Tongue (tissue), 2 donors: Measurements from ENCODE around the gene HHIPL2. TPM values are rescaled to one million over a fixed set of nuclear protein-coding genes. Genes with fewer than 3 reads are reported as not detected.

Source experiments
- DNase-seq: peaks from one replicate; pipeline ENCODE4 v3.0.0-alpha.2; 2015
- total RNA-seq: library from RNA; depleted of rRNA; stranded (reverse); fragments of >200 nt; gene quantifications from one replicate; pipeline ENCODE4 v1.2.3, GENCODE V29; 2014

Gene HHIPL2
- not detected for total RNA-seq

DNA sequence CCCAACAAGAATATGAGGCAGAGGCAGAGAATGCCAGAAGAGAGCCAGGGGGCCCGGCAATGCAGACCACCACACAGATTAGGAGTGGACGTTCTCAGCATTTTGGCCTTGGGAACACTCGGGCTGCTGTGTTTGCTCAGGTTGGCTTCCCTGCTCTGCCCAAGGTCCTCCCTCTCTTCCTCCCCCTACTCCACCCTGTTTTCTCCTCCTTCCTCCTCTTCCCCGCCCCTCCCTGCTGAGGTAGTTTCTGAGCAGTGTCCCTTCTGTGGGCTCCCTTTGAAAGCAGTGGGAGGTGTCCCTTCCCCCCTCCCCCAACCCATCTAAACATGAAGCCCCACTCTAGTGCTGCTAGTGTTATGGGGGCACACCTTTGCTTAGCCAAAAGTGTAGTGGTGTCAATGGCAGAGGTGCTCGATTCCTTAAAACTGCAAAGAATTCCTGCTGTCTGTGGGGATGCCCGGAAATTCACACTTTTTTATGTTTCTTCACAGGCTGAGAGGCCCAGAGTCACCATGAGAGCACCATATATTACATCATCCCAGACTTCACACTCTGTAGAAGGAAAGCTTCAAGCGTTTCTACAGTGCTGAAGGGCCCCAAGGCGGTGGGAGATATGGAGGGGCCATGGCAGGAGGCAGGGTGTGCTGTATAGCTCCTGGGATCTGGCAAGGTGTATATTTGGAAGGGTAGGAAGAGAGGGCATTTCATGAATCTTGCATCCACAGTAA is at the start of gene HHIPL2:
Gene HHIPL2, minus strand, starts transcription at position 161 of the 728 bp plus-strand sequence. Its CDS starts 60 bp downstream, at position 101.
- DNase-seq = no peak

DNA sequence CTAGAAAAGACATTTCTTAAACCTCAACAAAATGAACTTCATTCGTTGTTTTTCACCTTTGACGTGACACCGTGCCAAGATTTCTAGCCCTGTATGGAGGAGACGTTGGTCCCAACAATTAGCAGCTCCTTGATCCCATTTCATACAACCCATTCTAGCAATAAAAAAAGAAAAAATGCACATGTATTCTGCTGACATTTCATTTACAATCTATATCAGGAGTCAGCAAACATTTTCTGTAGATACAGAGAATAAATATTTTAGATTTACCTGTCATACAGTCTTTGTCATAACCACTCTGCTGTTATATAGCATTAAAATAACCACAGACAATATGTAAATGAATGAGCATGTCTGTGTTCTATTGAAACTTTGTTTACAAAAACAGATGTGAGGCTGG is 48.8 kb upstream of the HHIPL2 start:
- DNase-seq = no peak

DNA sequence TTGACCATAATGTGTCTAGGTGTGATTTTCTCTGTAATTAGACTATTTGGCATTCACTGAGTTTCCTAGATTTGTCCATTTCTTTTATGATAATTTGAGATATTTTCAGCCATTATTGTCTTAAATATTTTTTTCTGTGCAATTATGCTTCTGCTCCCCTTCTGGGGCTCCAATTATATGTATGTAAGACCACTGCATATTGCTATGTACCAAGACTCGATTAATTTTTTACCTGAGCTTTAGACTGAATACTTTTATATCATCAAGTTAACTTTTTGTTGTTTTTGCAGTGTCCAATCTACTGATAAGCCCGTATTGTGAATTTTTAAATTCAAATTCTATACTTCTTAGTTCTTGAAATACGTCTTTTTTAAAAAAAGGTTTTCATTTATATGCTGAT is 46.9 kb upstream of the HHIPL2 start:
- no peak for DNase-seq

DNA sequence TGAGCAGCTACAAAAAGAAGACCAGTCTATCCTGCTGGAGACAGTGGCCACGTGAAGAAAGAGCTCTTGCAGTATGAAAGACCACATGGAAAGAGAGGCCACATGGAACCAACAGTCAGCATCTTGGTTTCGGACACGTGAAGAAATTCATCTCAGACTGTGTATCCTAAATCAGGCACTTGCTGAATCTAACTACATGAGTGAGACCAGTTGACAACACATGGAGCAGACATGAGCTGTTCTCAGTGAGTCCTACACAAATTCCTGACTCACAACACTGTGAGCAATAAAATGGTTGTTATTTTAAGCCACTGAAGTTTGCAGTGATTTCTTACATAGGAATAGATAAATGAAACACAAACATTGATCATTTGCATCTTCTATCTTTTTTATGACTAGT is 44.3 kb upstream of the HHIPL2 start:
- no peak for DNase-seq

DNA sequence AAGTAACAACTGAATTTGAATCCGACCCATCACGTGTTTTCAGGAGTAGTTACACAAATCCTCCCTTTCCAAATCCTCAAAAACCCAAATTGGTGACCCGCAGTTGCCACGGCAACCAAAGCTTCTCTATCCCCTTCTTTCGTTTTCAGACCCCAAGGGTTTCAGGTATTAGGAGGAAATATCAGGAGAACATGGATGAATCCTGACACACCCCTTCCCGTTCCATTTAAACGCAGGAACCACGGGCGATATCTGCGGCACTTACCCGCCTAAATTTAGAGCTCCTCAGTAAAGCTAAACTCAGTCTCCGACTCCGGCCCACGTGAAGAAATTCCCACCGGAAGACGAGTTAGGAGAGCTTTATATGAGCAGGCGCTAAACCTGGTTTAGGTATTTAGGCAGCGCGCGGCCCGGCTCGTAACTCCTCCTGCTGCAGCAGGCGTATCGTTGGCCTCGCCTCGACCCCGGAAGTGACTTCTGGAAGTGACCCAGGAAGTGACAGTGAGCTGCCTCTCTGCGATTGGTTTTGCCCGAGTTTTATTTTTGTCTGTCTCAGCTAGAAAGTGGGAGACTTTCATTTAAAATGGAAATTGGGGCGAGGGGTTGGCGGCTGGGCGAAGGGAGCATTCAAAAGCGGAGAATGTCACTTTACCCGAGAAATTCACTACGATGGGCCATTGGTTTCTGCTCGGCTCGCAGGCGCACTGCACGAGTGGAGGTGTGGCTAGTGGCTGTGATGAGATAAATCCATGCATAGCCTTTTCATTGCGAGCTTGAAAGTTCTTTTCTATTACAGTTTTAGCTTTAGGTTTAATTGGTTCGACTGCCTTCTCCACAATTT is 41.8 kb upstream of the HHIPL2 start, which contains the start of gene TAF1A:
Gene TAF1A, minus strand, starts transcription at position 472 of the 841 bp plus-strand sequence.
- peak; percentile 96 for DNase-seq

DNA sequence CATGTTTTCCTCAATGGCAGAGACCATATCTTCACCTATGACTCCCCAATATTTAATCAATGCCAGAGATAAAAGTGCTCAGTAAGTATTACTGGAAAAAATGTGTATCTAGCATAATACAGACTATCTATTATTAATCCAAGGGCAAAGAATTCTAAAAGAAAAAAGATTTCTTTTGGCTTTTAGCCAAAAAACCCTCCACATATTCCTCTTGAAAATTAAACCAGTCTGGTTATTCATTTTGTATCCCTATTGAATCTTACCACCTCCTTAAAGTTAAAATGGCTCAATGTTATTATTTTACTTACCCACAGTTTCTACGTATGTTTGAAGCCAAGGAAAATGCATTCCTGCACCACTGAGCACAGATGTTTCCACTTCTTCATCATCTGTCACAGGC is 40.2 kb upstream of the HHIPL2 start:
- no peak for DNase-seq

DNA sequence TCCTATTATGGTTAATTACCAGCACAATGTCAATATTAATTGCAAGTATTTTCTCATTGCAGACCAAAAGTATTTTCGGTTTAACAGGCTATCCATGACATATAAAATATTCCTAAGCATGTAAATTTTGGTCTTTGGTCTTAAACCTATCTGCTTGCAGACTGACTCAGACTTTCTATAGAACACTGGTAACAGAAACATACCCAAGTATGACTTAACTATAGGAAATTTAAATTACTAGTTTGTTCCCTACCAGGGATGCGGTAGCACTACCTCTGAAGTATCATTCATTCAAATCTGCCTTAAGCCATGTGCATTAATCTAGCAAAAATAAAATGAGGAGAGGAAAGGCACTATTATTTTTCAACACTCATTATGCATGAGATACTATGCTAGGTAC is 38.9 kb upstream of the HHIPL2 start:
- no peak for DNase-seq

DNA sequence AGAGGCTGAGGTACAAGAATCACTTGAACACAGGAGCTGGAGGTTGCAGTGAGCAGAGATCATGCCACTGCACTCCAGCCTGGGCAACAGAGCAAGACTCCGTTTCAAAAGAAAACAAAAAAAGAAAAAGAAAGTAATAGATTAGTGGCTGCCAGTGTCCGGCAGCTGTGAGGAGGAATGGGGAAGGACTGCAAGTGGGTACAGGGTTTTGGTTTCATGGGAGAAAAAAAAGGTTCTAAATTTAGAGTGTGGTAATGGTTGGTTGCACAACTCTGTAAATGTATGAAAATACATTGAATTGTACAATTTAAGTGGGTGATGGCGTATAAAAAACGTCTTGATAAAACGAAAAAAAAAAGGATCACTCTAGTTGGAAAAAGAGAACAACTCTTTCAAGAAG is 35.2 kb upstream of the HHIPL2 start:
- no peak for DNase-seq

DNA sequence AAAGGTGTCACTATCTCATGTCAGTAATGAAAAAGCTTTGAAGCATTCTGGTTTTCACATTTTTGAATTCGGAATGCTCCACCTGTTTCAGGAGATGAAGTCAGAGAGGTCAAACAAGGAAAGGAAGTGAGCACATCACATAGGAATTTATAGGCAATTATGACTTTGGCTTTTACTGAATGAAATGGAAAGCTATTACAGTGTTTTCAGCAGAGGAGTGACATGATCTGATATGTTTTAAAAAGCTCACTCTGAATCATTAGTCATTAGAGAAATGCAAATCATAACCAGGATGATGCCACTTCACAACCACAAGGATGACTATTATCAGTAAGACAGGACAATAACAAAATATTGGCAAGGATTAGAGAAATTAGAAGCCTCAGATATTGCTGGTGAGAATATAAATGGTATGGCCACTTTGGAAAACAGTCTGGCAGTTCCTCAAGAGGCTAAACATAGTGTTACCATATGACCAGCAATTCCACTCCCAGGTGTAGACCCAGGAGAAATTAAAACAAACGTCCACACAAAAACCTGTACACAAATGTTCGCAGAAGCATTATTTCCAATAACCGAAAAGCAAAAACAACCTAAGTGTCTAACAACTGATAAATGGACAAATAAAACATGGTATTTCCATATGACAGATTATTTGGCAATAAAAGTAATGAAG is 34.3 kb upstream of the HHIPL2 start:
- DNase-seq = no peak

DNA sequence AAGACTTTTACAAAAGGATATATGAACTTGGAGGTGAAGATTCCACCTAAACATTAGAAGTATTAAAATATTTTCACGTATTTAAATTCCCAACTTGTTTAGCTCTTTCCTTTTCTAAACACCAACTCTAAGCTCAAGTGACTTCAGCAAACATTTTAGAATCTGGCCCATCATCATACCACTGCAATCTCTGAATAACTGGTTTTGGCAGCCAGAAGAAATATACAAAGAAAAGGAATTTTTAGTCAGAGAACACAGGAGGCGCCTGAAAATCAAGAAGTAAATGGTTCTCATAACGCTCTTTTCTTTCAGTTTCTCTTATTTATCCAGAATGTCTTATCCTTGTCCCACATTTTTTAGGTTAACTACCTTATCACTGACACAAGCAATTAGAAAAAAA is 31.4 kb upstream of the HHIPL2 start:
- no peak for DNase-seq

DNA sequence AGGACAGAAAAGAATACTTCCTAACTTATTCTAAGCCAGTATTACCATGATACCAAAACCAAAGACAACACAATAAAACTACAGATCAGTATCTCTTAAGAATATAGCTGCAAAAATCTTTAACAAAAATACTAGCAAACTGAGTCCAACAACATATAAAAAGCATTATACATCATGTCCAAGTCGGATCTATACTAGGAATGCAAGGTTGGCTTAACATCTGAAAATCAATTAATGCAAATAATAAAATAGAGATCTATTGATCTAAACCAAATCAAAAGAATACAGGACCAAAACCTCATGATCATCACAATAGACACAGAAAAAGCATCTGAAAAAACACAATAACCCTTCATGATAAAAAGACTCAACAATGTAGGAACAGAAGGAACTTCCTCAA is 22.9 kb upstream of the HHIPL2 start:
- DNase-seq = no peak

DNA sequence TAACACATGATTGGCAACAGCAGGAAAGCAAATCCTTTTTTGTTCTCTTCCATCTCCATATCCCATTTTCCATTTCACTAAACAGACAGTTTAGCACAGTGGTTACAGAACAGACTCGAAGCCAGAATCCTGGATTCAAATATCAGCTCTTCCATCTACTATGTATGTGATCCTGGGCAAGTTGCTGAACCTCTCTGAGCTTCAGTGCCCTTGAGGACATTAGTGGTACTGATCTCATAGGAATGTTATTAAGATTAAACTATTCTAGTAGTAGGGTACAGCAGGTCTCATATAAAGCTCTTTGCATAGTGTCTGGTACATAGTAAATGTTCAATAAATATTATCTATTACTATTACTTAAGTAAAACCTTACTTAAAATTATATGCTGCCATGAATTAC is 13.8 kb upstream of the HHIPL2 start:
- DNase-seq = no peak

DNA sequence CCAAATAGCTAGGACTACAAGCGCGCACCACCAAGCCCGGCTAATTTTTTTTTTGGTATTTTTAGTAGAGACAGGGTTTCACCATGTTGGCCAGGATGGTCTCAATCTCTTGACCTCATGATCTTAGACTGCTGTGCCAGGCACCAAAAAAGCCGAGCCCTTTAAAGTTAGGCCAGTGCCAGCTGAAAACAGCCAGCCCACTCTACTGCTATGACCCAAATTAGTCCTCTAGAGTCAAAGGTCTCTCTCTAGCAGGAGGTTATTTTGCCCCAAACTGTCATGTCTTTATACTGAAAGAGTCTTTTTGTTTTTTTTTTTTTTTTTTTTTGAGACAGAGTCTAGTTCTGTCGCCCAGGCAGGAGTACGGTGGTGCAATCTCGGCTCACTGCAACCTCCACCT is 9.7 kb upstream of the HHIPL2 start:
- DNase-seq = no peak

DNA sequence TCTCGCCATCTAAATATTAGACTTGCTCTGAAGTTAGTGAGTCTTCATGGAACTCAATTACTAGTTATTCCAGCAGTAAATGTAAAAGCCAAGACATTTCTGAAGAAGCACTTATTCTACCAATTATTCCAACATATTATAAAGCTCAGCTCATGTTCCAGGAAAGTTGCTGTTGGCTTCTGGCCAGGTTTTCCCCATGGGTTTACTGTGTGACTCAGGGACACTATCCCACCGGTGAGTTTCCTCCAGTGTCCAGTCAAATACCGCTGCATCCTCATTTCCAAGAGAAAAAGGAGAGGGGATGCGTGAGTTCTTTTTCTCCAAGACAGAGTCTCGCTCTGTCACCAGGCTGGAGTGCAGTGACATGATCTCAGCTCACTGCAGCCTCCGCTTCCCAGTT is 9.2 kb upstream of the HHIPL2 start:
- no peak for DNase-seq

DNA sequence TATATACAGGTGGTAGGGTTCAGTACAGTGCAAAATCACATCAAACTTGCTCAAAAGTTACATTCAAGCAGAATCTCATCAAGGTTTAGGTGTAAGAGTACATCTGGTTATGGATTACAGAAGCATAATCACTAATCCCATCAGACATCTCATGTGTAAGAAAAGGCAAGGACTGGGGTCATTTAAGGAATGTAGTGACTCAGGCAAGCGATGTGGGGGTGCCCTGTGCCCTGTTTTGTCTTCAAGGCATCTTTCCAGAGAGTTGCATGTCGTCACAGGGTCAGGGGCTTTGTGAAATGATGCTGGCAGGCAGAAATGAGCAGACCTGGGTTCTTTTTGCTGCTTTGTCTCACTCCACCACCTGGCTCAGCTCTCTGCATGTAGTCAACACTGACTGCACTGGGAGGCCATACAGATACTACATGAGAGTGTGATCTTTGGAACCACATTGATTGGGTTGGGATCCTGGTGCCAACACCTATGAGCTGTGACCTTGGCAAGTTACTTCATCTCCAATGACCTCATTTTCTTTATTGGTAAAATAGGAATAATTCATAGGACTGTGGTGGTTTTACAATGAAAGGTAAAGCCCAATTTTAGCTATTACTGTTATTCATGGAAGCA is 8.2 kb upstream of the HHIPL2 start:
- DNase-seq = no peak

DNA sequence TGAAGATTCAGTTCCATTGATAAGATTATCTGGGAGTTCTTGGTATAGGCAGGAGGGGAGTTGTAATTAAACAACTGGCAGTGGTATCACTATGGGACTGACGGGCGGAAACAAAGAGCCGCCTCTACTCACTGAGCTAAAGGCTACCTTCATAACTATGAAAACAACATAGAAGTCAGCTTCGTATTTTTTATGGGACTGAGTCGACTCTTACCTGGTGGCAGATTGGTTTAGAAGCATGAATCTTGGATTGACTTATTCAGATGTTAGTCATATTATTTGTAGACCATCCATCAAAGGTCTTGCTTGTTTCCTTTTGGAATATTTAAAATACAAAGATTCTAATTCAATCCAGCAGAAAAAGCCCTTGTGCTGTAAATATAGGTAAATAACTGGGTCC is 6.3 kb upstream of the HHIPL2 start:
- no peak for DNase-seq

DNA sequence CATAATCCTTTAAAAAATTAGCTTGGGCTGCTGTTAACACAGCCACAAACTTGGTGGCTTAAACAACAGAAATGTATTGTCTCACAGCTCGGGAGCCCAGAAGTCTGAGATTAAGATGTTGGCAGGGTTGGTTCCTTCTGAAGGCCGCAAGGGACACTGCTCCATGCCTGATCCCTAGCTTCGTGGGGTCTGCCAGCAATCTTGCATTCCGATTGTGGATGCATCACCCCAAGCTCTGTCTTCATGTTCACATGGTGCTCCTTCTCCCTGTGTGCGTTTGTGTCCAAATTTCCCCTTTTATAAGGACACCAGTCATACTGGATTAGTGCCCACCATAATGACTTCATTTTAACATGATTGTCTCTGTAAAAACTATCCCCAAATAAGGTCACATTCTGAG is 5.0 kb upstream of the HHIPL2 start:
- DNase-seq = no peak

DNA sequence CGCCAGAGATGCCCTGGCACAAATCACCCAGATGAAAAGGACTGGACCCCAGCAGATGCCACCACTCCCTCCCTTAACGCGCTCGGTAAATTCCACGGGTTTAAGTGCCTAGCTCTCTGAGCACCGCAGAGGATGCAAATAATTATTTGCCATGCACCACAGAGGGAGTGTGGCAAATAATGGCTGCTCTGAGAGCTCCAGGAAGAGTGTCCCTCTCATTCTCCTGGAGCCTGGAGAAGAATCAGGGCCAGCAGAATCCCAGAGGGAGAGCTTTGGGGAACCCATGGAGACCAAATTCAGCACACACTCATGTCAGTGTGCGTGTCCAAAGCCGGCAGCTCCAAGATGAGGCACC is 667 bp downstream of the HHIPL2 start:
- no peak for DNase-seq

DNA sequence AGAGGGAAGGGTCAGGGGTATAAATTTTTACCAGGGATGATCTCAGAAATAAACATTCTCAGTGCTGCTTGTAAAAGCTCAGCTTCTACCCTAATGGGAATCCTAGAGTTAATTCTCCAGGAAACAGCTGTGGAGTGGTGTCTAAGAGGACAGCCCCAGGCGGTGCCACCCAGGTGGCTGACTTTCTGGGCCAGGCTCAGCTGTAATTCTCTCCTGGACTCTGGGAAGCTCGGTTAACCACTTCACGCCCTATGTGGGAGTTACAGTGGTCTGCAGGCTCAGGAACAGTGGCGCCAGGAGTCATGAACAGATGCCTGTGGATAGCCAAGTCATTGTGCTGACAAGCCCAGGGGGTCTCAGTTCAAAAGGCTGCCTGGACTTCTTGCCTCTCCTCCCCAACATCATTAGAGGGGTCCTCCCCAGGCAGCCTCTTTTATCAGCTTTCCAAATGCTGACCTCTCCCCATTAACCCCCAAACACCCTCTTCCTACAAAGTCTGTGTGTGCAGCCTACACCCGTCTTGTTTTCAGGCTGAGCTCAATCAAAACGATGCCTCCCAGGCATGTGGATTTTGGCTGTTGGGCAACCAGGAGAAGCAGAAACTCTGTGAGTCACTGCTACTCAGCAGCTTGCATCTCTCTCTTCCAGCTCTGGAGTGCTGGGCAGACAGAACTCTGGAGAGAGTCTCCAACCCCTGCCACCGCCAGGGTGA is 1.2 kb downstream of the HHIPL2 start:
- DNase-seq = peak; percentile 33

DNA sequence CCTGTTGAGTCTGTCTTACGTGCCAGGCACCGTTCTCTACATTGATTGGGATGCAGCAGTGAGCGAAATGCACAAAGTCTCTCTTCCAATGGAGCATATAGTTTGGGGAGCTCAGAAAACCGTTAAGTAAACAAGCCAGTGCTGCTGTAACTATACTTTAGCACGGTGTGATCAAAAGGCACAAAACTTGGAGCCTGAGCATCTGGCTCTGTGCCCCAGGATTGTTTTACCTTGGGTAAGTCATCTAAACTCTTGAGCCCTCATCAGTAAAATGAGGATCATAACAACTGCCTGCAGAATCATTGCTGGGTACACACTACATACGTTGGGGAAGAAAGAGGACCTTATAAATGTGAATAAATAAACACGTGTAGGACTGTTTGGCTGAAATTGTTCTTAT is 1.8 kb downstream of the HHIPL2 start:
- no peak for DNase-seq

DNA sequence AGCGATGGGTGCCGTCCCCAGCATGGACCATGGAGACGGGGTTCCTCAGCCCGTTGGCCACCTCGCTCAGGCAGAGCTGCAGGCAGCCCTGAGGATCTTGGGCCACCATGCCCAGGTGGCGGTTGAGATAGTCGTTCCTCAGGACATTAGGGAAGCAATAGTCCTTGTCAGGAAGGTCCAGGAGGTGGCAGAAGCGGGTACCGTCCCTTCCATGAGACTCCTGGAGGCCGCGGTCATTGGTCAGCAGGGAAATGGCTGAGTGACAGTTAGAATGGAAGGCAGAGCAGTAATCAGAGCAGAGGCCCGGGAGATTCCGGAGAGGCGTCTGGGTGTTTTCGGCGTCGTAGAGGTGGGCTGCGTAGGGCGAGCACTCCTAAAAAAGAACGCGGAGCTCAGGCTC is 4.1 kb downstream of the HHIPL2 start:
- no peak for DNase-seq

DNA sequence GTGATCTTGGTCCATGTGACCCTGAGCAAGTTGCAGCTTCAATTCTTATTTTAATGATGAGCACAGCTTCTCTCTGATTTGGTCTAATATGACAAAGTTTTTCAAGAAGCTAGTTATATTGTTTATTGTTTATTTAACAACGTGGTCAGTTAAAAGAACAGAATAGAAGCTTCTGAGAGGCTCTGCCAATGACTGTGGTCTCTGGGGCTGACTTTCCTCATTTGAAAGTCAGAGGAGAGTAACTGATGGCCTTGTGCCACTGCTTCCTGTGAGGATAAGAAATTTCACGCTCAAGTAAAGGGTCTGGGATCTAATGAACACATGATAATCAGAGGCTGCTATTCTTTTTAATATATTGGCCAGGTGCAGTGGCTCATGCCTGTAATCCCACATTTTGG is 7.3 kb downstream of the HHIPL2 start:
- DNase-seq = no peak
